Measurements from ENCODE around the gene PAM.

DNA sequence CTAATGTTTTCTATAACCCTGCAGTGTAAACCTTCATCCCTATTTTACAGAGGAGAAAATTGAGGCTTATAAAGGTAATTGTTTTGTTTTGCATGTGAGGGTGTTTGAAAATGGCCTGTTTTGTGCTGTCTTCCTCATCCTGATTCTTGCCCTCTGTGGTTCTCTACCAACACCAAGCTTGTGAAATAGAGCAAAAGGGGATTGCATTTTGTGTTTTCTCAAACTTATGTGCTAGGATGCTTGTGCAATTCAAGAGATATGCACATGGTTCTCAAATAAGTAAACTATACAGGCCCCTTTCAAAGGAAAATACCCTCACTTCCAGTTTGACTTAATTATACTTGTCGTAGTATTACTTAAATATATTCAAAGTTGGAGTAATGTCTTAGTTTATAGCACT, 17.2 kb downstream of the PAM start:
- TF ChIP-seq POLR2A (IDR thresholded peaks at IDR 0.05): no peak
- TF ChIP-seq, protein P1, sequence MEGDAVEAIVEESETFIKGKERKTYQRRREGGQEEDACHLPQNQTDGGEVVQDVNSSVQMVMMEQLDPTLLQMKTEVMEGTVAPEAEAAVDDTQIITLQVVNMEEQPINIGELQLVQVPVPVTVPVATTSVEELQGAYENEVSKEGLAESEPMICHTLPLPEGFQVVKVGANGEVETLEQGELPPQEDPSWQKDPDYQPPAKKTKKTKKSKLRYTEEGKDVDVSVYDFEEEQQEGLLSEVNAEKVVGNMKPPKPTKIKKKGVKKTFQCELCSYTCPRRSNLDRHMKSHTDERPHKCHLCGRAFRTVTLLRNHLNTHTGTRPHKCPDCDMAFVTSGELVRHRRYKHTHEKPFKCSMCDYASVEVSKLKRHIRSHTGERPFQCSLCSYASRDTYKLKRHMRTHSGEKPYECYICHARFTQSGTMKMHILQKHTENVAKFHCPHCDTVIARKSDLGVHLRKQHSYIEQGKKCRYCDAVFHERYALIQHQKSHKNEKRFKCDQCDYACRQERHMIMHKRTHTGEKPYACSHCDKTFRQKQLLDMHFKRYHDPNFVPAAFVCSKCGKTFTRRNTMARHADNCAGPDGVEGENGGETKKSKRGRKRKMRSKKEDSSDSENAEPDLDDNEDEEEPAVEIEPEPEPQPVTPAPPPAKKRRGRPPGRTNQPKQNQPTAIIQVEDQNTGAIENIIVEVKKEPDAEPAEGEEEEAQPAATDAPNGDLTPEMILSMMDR (IDR thresholded peaks at IDR 0.05): no peak
